GM18498 (cell line): ENCODE measurements around the gene STARD4.

ENCODE experiments used
- ATAC-seq: cut with Tn5 transposase; IDR thresholded peaks from one replicate; pipeline ENCODE4 v1.9.1; 2021; ENCODE audit warnings: mild to moderate bottlenecking, moderate library complexity; ENCODE audit not compliant: unreplicated experiment

The STARD4 gene

DNA sequence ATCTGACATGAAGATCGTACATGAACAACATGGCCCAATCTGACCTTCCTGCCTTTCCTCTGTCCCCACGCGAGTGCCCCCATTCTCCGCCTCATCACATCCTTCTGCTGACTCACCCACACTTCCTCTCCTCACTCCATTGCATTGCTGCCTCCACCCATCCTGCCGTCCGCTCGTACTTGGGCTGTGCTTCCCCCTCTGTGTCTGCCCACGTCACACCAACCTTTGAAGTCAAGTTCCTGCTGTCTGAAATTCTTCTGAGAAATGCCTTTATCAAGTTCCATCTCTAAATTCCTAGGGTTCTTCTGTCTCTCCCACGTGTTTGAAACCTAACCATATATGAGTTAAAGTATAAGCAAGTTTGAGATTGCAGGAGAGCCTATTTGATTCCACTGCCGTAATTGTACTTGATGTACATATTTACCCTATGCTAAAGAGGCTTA, 18.0 kb upstream of the STARD4 start:
- peak; percentile 96 for ATAC-seq

DNA sequence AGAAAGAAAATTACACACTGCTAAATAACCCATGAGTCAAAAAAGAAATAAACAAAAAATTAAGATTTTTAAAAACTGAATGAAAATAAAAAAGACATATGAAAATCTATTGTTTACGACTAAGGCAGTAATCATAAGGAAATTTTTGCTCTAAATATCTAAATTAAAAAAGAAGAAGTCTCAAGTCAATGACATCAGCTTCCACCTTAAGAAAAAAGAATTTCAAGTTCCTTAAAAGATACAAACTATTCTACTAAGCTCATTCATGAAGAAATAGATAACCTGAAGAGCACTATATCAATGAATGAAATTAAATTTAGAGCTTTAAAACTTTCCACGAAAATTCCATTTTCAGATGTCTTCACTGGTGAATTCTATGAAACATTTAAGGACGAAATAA, 15.7 kb upstream of the STARD4 start:
- no peak for ATAC-seq

DNA sequence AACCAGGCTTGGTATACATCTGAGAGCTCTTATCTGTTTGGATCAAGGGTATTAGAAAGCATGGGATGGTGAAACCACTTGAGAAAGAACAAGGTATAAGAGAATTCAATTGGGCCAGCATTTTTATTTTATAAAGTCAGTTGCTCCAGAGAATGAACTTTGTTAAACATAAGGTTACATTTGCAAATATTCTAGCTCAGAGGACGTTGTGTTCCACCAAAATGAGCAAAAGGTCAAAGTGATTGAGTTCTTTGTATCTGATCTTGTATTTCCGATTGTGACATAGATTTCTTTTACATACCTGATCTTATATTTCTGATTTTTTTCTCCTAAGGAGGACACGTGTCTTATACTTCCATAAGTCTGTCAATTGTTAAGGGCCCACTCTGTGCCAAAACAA, 8.6 kb upstream of the STARD4 start:
- no peak for ATAC-seq

DNA sequence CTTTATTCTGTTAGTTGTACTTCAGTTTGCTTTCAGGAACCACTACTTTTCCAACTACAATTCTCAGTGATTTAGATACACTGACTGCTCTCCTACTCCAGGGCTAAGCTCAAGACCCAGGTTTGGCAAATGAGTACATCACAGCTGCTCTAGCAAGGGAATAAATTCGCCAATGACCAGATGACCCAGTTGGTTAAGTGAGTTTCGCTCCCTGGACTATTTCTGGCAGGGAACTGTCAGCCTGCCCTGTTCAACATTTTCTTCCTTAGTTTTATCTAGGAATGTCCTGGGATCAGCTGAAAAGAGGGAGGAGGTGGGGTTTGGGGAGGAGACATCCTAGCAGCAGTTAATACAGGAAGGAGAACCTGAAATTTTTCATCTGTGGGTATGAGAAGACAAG, 6.4 kb upstream of the STARD4 start:
- ATAC-seq, result no peak

DNA sequence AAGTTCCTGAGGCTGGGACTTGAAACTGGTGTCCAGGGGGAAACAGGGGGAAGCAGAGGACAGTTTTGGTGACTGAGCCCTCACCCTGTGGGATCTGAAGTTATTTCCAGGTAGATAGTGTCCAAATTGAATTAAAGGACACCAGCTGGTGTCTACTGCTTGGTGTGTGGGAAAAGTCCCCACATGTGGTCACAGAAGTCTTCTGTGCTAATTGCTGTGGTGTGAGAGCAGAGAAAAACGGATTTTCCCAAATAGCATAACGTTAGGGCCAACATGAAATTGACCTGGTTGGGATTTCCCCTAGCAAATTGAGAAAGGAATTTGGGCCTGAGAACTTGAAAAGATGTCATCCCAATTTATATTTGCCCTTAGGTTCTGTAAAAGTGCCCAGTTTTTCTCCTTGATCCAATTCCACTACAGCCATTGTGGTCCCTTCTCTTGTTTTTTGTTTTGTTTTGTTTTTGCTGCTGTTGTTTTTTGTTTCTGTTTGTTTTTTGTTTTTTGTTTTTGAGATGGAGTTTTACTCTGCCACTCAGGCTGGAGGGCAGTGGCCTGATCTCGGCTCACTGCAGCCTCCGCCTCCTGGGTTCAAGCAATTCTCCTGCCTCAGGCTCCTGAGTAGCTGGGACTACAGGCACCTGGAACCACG, 5.6 kb upstream of the STARD4 start:
- no peak for ATAC-seq

DNA sequence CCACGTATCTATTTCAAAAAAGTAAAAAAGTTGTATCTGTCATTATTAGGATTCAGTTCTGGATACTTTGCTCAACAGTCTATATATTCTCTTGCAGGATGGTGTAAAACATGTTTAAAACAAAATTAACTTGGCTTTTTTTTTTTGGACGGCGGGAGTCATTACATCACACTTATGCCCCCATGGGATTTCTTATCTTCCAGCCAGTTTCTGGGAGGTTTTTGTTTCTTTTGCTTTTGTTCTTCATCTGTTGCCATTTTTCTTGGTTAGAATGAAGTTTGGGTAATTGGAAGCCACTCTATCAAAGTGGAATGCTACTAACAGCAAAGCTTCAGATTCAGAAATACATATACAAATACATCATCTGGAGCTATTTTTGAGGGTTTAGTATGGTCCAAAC, 1.8 kb upstream of the STARD4 start:
- no peak for ATAC-seq

DNA sequence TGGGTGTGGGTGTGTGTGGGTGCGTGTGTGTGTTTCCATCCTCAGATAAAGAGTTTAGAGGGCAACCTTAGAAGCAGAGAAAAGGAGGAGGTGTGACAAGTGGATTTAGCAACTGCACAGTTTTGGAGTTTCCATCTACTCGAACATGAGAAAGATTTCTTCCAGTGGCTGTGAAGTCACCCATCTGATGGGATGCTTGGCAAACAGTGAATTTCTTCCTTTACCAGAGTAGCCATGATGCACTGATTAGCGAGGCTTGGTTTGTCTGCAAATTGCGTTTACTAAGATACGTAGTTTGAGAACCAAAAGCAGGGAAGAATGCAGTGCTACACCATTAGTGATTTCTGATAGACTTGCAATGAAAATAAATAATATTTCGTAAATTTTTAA, 791 bp upstream of the STARD4 start:
- ATAC-seq, result no peak

DNA sequence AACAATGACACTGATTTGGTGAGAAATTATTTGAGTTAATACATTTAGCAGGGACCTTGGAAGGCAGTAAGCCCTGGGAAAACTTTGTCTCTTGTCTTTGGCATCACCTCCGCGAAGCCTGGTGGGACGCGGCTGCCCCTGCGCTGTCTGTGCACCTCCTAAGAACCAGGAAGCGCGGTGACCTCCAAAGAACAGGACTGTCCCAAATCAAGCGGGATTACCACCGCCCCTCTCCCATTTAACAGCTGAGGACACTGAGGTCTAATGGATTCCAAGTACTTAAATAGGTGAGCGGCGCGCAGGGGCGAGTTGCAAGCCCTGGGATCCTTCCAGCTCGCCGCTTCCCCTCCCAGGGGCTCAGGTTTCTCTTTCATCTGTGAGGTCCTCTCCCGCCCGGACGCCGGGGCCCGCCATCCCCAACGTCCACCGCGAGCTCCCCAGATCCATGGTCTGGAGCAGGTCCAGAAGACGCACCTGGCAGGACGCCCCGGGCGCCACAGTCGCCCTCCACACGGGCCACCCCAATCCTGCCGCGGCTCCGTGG, 432 bp downstream of the STARD4 start:
- peak; percentile 10 for ATAC-seq

DNA sequence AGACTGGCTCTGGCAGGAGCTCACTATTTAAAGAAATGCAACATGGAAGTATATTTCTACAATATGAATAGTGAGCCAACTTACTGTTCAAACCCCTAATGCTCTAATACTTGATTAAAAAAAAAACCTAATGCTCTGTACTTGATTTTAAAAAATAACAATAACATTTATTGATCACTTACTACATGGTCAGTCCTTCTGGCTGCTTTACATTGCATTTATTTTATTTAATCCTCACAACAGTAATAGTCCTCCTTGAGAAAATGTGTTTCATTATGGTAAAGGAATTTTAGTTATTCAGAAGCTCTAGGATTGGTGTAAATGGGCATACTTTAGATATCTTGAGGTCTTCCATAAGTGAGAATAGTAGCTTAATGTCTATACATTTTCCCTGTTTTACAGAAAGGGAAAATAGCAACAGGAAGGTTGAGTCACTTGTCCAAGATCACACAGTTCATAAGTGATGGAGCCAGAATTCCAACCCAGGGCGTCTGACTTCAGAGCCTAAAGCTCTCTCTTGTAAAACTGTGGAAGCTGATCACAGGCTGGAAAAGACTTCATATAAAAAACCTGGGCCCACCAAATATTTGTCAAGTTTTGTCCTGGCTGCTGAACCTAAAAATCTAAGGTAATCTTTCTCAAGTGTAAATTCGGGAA, 1.0 kb downstream of the STARD4 start:
- ATAC-seq, result no peak

DNA sequence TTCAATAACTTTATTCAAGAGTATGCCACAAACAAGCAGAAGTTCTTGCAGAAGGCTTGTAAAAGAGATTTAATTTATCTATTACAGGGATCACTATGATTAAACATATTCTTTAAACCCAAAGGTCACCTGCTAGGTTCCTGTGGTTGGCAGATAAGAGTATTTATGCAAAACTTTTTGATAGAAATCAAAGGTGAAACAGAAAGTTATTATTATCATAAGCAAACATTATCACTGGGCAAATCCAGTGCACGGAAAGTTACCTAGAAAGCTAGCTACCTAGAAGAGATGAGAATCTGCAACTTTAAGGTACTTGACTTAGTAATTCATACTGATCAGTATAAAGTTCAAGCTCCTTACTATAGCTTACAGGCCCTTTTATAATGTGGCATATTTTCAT, 3.2 kb downstream of the STARD4 start:
- ATAC-seq, result no peak

DNA sequence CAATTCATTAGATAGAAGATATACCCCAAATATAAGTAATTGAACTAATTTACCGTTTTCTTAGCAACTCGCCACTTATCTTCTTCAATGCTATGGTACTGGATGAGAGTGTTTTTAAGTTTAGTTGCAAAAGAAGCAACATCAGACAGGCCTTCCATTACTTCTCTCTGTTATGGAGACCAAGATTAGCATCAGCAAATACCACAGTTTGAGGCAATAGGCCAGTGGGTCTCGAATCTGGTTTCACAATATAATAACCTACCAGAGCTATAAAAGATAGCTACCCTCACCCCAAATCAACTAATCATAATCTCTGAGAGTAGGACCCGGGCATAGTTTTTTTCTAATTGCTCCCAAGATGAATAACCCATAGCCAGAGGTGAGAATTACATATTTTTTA, 5.1 kb downstream of the STARD4 start:
- ATAC-seq, result no peak

DNA sequence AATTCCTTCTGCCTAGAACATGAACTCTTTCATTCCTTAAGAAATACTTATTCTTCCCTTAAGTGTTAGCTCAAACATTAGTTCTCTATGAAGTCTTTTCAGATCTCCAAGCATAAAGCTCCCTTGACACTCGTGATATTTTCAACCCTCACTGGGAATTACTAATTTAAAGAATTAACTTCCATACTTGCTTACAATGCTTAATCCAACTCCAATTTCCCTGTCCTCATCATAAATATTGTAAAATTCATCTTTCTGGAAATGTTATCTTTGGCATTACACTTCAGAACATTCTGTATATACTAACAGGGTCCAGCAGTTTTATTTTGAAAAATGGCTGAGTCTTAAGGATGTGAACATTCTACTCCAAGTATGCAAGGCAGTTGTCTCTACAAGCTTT, 7.2 kb downstream of the STARD4 start:
- ATAC-seq, result no peak

DNA sequence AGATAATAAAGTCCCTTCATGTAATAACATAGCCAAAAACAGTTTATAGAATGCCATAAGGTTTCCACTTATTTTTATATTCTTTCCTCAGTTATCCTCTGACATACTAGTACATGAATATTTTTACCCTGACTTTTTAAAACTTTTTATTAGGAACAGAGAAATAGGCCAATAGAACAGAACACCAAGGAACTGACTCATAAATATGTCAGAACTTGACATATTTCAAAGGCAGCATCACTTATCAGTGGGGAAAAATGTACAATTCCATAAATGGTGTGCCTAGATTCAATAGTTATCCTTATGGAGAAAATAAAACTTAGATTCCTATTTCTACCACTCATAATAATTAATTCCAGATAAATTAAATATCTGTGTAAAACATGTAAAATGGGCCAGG, 9.4 kb downstream of the STARD4 start:
- ATAC-seq, result no peak

DNA sequence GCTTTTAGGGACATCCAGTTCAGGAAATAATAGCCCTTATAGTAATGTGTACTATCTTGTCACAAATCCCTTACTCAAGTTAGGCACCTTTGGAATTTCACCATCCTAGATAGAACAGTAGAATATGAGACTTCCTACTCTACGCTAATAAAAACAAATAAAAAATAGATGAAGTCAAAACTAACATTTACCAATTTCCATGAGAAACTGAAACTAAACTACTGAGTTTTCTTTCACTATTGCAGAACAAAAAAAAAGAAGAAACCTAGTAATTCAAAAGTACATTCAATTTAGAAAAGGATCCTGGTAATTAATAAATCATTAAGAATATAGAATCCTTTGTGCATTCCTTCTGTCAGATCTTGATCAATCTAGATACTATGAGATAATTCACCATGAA, 14.0 kb downstream of the STARD4 start:
- no peak for ATAC-seq

DNA sequence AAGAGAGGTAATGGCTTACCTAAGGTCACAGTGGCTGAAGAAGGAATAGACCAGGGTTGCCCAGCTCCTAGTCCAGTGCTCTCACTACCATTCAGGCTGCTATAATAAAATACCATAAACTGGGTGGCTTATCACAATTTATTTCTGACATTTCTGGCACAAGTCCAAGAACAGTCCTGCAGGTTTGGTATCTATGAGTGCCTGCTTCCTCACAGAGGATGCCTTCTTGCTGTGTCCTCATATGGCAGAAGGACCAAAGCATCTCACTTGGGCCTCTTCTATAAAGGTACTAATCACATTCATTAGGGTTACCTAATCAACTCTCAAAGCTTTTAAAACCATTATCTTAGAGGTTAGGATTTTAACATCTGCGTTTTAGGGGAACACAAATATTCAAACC, 17.2 kb downstream of the STARD4 start:
- ATAC-seq, result no peak

DNA sequence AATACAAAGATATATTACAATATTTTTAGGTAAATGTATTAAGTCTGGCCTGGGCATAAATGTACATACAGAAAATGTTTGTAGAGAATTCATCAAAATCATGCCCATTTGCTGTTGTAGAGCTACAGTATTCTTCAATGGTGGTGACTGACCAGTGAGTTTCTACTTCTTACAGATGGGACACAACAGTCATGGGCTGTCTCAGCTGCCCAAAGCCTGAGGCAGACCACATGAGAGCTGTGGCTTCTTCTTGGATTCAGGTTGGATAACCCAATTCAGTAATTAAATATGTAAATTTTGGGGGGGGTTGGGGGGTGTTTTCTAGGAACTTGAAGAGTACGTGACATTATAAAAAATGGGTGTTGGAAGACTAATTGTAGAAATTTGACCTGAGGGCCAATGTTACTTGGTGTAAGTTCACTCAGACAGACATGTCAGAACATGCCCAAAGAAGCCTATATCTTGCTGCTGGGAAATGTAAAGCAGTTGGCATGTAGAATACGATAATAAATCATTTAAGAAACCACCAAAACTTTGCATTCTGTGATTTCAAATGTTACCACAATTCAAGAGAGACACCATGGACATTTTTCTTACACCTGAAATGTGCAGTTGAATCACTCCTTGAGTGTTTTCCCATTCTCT, 17.9 kb downstream of the STARD4 start:
- ATAC-seq, result peak; percentile 64

DNA sequence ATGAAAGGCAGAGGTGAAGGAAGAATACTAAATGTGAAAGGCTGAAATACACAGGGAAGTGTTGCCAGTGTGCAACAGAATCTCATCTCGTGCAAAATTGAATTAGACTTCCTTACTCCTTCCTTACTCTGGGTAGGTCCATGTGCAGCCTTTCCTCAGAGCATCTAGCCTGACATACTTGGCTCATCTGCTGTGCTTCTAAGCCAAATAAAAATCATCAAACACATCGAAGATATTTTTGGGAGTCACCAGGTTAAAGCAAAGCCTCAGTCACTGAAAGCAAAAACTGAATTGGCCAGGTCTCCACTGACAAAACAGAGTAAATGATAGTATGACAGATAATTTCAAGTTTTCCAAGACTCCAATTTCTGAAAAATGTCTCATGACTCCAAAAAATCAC, 19.3 kb downstream of the STARD4 start:
- no peak for ATAC-seq

DNA sequence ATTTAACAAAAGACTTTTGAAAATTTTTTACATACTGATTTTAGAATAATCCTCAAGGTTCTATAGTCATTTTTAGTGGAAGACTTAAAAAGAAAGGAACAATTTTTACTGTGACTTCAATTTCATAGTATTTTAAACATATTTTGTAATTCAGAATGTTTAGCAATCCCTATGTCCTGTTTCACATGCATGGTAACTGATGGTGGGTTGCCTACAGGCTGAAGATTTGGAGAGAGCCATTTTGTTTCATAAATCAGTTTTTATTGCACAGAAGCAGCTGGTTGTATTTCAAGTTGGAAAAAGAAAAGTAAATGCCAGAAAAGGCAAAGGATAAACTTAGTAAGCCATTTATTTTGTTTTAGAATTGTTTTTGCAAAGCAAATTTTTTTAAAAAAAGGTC, 24.0 kb downstream of the STARD4 start:
- no peak for ATAC-seq

DNA sequence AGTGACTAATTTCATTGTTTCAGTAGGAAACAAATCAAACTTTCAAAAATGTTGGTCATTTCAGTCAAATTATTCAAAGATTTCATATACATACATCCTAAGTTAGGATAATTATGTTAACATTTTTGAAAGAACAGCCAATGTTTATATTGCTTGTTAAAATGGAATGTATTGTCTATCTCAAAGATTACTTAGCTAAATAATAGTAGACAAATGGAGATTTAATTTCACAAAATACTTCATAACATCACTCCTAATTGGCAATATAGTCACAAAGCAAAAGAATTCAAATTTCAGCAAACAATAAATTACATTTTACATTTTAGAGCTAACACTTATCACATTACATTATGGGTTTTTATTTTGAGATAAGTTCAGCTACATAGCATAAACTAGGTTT, 25.4 kb downstream of the STARD4 start:
- no peak for ATAC-seq

DNA sequence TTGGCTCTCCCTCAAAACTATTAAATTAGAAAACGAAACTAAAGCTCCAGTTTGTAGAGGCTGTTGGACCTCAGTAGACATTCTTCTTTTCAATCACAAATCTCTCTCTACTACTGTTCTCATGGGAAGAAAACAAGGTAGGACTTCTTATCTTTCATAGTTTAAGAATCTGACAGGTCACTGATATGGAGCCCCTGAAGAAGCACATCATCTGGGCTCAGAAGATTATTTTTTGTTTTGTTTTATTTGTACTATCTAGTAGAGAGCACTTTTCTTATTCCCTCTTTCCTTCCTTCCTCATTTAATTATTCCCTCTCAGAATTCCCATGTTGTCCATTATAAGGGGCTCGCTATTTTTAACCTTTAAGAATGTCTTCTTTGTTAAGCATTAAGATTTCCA, 26.3 kb downstream of the STARD4 start:
- no peak for ATAC-seq

DNA sequence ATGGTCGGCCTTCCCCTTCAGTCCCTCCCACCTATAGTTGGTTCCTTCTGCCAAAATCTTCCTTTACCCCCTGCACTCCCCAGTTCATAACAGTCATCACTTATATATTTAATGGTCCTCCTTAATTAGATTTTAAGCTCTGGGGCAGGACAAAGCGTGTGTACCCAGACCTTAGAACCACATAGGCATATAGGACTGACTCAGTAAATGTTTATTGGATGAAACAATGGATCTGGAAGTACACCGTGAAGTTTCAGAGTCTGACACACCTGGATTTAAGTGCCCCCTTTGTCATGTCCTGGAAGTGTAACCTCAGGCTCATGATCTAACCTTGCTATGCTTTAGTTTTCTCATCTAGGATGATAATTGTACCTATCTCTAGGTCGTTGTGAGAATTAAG, 32.0 kb downstream of the STARD4 start:
- no peak for ATAC-seq

DNA sequence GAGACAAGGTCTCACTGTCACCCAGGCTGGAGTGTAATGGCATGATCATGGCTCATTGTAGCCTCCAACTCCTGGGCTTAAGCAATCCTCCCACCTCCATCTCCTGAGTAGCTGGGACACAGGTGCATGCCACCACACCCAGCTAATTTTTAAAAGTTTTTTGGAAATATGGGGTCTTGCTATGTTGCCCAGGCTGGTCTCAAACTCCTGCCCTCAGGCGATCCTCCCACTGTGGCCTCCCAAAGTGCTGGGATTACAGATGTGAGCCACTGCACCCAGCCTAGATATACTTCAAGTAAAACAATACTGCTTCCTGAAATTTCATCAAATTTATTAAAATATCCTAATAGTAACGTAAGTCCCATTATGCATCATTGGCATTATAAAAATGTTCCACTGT, 33.4 kb downstream of the STARD4 start:
- ATAC-seq, result no peak
